NCI-H510A treated with DMSO at 0.1 percent for 48 hours (cell line): Measurements from ENCODE around the gene MAP3K5.
"Not testable (repeated sequence)": the region's sequence is repeated elsewhere in the genome, so short reads cannot be mapped to it uniquely, and the experiment has no call there.

Experiments used
- DNase-seq: peaks from one replicate; lab custom pipeline; 2025; lab: John Stamatoyannopoulos, UW

The MAP3K5 gene

DNA sequence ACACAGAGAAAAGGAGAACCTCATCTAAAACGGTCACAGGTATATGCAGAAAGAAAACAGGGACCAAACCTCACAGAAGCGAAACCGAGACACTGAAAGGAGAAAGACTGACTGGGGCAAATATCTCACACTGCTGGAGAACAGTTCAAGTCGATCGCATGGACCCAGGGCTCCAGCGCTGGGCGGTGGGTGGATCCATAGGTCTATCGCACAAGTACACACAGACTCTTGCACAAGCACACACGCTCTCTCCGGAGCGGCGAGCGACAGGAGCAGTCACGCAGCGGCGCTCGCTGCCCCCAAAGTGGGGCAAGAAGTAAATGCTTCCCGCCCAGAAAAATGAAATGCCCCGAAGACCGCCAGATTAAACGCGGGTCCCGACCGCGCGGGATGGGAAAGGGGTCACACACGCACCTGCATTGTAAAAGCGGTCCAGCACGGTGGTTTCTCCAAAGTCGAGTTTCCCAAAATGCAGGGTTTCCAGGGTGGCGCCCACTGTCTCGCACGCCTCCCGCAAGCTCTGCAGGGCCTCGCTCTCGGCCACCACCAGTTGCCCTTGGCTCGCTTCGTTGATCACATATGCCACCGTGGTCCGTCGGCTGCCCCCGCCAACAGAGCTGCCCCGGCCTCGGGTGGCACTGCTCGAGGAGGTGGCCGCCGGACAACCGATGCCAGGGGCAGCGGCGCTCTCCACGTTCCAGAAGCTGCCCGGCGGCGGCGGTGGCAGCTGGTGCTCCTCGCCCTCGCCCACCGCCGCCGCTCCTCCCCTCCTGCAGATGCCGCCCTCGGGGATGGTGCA lies 782 bp downstream of the MAP3K5 start:
- peak; percentile 34 for DNase-seq

DNA sequence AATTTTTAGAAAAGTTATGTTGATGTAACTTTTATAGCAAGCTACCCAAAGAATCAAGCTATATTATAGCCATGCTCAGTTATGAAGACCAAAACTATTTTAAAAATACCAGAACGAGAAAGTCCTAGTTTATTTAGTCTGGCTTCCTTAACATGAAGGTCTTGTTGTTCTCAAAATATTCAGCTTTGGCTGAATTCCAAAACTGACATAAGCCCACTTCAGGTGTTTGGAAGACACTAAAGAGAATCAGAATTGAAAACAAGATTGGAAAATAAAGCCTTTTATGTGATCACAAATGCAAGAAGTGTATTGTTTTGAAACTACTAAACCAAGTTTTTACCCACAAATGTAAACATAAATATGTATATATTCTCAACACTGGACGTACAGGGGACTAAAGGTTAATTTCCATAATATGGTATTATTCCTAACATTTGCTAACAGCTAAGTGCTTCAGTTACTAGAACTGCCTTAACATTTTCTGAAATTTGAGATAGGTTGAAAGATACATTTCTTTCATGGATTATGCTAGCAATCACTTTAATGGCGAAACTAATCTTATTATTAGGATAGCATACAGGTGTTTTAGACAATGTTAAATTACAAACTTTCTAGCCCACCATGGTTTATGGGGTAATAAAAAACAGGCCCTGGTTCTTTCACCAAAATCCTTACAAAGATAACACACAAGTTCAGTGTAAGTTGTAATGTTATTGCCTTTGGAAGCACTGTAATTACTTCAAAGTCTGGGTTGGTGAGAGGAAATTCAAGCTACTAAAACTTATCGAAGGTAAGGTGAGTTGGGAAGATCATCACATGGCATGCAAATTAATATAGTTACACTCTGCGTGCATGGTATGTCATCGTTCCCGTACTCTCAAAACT lies 1.6 kb downstream of the MAP3K5 start:
- DNase-seq: no peak

DNA sequence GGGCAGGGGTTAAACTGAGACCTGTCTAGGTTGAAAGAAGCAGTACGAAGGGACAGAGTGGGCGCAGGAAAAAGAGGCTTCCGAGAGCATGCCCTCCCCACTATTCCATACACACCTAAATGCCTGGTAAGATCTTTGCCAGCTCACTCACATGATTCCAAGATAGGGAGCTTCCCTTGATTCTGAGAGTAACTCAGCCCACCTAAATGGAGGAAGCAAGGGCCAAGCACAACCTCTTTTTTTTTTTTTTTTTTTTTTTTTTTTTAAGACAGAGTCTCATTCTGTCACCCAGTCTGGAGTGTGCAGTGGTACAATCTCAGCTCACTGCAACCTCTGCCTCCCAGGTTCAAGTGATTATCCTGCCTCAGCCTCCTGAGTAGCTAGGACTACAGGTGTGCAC lies 2.8 kb downstream of the MAP3K5 start:
- not testable (repeated sequence) for DNase-seq

DNA sequence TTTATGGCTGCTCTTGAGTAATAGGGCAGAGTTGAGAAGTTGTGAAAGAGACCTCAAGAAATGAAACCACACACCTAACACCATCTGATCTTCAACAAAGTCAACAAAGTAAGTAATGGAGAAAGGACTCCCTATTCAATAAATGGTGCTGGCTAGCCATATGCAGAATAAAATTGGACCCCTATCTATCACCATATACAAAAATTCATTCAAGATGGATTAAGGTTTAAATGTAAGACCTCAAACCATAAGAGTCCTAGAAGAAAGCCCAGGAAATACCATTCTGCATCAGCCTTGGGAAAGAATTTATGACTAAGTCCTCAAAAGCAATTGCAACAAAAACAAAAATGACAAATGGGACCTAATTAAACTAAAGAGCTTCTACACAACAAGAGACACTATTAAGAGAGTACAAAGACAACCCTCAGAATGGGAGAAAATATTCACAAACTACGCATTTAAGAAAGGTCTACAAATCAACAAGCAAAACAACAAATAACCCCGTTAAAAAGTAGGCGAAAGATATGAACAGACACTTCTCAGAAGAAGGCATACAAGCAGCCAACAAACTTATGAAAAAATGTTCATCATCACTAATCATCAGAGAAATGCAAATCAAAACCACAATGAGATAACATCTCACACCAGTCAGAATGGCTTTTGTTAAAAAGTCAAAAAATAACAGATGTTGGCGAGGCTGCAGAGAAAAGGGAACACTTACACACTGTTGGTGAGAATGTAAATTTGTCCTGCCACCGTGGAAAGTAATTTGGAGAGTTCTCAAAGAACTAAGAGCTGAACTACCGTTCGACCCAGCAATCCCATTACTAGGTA lies 4.0 kb downstream of the MAP3K5 start:
- no peak for DNase-seq

DNA sequence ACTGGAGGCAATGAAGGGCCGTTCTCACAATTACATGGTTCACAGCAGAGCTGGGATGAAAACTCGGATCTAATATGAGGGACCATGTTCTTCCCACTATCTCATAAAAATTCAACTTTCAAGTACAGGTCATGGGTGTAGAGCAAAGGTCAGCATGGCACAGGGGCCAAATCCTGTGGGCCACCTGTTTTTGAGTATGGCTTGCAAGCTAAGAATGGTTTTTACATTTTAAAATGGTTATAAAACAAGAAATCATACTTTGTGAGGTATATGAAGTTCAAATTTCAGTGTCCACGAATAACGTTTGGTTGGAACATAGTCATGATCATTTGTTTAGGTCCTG lies 4.6 kb downstream of the MAP3K5 start:
- no peak for DNase-seq

DNA sequence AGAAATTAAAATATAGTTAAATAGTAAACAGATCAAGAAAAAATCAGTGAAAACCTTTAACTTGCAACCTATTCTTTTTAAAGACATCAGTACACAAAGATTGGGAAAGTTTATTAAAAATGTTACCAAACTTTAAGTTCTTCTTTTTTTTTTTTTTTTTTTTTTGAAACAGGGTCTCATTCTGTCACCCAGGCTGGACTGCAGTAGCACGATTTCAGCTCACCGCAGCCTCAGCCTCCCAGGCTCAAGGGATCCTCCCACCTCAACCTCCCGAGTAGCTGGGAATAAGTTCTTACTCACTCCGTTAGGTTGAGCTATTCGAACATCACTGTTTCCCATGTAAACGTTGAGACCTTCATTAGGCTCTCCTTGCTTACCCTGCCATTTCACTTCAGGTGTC lies 5.6 kb downstream of the MAP3K5 start:
- DNase-seq: no peak

DNA sequence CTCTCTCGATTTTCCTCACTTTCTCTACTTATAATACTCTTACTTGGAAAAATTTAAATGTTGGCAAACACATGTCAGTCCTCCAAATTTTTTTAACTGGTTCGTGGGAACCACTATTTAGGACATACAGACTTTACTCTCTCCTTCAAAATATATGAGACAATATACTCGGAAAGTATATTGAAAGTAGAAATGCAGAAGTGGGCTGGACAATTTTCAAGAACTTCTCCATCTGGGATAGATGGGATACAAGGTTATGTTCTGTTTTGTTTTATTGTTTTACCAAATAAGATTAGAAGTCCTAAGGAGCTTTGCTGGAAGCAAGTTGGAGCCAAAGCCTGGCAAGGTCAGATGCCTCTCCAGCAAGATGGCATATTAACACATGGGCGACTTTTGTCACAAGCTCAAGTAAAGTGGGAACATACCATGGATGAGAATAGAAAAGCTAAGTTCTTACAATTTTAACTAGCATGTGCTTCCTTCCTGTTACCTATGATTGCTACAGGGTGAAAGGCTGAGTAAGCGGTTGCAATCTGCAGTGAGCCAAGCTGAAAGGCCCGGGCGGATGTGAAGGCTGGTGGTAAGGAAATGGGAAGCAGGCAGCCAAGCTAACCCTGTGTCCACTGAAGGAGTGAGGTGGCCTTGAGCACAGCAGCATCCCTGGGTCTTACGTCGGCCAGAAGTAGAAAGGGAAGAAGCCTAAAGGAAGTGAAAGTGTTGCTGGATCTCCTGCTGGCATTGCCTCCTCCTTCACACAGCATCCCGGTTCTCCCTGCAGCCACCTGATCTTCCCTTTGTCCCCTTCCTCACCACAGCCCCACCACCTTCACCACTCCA lies 7.1 kb downstream of the MAP3K5 start:
- no peak for DNase-seq

DNA sequence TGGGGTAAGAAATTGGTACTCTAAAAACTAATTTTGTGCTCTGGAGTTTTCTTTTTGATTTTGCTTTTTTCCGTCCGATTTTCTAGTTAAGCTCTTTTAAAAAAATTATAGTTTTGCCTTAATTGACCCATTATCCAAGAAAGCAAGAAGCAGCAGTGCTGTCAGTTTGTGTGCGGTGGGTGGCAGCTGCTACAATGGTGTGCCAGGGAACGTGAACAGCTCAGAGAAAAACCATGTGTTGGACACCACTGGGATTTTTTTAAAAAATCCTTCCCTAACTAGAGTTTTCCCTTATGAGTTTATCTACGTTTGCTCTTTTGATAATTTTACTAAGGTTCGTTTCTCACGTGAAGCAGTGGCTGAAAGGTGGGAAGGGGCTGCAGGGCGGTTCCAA lies 8.0 kb downstream of the MAP3K5 start:
- no peak for DNase-seq

DNA sequence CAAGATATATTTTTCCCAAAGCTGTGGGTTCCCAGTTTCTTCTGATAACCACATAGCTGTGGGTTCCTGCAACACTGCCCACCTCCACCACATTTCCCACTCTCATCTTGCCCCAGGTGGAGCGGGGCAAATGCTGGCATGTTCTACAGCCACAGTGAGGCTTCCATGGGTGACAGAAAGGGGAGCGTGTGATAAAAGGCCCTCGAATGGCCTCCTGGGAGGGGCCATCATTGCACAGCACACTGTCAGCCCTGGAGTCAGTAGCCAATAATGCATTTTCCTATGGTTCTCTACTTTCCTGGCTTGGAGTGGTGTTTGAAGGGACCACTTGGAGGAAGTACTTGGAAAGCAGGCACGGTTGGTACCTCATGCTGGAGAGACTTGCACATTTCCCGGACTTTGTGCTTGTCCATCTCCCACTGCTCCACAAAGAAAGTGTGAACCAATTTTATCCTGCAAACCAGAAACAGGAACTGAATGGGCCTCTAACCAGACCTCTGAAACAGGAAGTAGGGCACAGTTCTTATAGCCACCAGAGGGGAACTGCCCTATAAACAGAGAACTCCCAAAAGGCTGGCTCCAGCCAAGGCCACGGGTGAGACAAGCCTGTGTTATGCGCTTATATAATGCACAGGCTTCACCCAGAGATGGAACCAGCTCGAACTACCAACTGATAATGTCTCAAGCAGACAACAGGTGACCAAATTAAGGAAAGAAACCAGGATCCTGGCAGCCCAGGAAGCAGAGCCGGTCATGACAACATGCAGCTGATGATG lies 8.6 kb downstream of the MAP3K5 start:
- DNase-seq: no peak

DNA sequence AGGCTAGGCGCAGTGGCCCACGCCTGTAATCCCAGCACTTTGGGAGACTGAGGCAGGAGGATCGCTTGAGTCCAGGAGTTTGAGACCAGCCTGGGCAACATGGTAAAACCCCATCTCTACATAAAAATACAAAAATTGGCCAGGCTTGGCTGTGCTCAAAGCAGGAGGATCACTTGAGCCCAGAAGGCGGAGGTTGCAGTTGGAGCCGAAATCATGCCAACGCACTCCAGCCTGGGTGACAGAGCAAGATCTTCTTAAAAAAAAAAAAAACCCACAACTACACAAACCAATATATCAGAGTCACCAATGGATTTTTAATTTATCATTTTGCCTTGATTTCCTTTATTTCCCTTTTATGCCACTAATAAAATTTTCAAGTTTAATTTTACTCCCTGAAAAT lies 9.3 kb downstream of the MAP3K5 start:
- no peak for DNase-seq

DNA sequence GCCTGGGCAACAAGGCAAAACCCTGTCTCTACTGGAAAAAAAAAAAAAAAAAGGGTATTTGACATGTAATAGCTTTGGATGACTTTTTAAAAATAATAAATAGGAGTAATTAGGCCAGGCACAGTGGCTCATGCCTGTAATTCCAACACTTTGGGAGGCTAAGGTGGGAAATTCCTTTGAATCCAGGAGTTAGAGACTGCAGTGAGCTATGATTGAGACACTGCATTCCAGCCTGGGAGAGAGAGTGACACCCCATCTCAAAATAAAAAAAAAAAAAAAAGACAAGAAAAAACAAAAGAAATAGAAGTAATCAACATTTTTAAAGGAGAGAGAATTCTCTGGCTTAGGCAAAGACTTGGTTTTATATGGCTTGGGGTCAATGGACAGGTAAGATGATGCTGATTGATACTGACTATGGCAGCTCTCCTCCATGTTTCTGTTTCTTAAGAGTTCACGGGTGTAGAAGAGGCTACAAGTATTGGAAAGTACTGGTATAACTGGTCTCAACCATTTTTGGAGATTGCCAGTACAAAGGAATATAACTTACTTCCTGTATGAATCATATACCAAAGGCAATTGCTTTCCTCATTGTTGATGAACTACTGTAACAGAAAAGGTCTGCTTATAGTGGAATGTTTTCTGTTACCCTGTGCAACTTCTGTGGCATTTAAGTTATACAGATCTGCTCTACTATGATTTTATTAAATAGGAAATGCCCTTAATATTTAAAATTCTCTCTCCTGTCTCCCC lies 10.1 kb downstream of the MAP3K5 start:
- no peak for DNase-seq

DNA sequence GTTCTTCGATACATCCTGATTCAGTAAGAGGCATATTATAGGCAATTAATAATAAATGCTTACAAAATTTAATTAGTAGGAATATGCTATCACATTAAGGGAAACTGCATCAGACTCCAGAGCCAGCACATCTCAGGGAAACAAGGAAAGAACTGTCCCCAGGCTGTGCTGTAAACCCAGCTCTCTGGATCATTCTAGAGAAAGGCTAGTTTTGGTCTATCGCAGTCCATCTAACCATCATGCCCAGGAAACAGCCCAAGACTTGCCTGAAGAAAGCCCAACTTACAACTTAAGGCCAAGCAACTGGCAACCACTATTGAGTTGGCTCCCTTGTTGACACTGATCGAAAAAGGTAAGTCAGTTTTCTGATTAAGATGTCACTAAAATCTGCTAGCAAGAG lies 11.3 kb downstream of the MAP3K5 start:
- DNase-seq: no peak

DNA sequence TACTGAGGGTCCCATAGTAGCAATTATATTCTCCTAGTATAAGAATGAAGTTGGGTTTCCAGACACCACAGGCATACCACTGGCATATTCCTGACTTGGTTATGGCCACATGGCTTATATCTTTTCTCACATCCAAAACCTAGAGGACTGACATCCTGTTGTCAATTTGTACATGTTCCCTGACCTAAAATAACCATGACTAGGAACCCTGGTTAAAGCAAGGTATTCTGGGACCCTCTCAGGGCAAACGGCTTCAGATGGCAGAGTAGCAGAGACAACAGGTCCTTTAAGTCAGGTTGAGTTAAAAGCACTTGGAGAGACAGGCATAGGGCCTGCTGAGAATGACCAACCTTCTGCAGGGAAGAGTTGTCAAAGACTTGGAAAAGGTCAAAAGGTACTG lies 12.6 kb downstream of the MAP3K5 start:
- DNase-seq: no peak

DNA sequence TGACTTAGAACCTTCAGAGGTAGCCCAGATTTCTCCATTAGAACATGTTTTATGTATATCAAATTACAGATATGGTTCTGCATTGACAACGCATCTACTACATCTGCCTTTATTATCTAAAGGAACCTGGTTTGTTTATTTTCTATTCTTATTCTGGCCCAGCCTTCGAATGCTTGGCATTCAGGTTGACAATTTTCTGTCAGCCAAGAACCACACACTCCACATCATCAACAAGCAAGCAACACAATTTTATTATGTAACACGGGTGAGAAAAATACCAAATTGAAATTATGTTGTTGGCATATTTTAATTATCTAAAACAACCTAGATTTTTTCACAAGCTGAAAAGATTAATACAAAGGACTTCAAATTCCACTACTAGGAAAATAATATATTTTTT lies 14.6 kb downstream of the MAP3K5 start:
- no peak for DNase-seq

DNA sequence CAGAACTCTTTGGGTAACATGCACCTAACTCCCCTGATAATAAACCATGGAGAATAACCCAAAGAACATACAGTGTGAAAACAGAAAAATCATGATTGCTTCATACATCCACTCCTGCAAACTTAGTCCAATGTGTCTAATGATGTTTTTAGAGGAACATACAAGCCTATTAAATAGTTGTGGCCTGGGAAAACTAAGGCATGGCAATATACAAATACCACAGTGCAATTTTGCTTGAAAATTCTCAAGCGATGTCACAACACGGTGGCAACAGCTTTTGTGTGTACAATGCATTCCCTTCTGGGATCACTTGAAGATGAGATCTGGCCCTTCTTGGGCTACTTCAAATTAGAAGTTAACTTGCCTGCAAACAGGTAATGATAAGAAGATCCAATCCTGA lies 16.7 kb downstream of the MAP3K5 start:
- DNase-seq: no peak

DNA sequence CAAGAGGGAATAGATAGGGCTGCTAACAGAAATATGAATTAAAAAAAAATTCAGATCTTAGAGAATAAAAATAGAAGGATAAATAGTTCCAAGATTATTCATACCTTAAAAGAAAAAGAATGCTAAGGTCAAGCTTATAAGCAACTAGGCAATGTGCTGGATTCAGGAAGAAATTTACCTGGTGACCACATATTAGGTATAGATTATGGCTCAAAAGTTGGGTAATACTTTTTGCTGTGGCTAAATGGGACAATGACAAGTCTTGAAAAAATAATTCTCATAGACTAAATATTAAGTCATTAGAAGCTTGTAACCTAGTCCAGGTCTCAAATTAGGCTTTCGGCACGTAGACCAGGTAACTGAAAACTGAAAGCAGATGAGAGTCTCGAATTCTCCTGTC lies 17.2 kb downstream of the MAP3K5 start:
- DNase-seq: no peak

DNA sequence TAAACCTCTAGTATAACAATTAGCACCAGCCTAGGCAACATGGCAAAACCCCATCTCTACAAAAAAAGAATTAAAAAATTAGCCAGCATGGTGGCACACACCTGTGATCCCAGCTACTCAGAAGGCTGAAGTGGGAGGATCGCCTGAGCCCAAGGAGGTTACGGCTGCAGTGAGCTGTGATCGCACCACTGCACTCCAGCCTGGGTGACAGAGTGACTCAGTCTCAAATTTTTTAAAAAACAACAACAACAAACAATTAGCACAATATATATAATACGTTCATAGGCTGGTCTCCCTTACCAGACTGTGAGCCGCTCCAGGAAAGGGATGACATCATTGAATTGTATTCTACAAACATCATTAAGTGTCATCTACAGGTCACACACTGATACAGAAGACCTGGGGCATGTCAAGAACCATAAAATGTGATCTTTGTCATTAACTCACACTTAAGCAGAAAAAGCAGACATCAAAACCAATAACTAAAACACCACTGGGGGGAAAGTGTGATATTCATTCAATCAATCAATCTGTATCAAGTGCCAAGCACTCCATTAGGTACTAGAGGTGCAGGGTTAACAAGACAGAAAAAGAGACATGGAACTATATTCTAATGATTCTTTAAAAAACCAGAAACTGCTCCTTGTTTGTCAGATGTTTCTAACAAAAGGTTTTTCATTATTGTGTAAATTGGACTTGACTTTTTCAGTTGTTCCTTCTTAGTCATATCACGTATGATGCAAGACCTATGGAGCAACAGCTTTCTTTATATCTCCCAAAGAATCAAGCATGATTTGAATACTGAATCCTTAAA lies 17.8 kb downstream of the MAP3K5 start:
- DNase-seq: peak; percentile 33

DNA sequence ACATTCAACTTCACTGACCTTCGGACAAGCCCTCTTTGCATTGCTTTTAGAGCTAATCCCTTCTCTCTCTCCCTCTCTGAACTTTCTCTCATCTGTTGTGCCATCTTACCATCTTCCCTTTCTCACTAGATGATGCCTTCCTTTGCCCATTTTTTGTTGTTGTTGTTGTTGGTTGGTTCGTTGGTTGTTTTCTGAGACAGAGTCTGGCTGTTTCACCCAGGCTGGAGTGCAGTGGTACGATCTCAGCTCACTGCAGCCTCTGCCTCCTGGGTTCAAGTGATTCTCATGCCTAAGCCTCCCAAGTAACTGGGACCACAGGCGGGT lies 18.8 kb downstream of the MAP3K5 start:
- no peak for DNase-seq

DNA sequence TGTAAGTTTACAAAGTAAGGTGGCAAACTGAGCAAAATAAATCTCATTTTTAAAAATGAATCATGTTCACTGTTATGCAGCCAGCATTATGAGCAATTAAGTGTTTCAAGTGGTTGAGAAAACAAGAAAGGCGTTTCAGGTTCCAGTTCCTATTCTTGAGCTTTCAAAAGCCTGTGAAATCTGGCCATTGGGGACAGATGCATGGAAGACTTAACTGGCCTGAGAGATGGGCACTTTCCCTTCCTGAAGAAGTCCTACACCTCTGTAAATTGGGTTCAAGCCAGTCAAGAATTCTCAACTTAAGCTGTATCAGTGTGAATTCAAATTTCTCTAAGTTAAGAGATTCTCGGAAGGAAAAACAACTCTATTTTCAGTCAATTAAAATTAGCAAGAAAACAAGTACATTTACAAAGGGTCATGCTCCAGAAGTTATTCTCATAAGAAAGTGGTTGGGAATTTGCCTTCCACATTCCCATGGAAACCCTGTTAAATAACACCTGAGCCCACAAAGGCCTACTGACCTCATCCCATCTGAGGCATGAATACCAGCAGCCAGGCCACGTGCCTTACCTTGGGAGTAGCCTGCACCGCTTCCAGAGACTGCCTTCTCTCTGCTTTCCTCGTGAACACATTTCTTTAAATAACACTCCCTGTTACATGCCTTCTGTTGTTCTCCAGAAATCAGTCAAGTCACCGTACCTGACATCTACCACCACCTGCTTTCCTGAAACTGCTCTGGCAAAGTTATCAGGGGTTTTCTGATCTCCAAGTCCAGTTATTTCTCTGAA lies 19.4 kb downstream of the MAP3K5 start:
- DNase-seq: no peak
